Smooth muscle cell (in vitro differentiated cells): ENCODE data around the gene PLD1. TPM values are rescaled to one million over a fixed set of nuclear protein-coding genes. Genes with fewer than 3 reads are reported as not detected.

Experiments used
- DNase-seq: peaks from one replicate; lab custom pipeline; 2025; ENCODE audit not compliant: unreplicated experiment; lab: John Stamatoyannopoulos, UW
- H2AFZ ChIP-seq: fragments of 200-600 bp; sonication (generic); 2 replicates; pipeline ENCODE4 v1.6.0; 2016; ENCODE audit warnings: antibody characterized with exemption, low read depth, mild to moderate bottlenecking
- H3F3A ChIP-seq: fragments of 200-600 bp; sonication (generic); 2 replicates; pipeline ENCODE4 v1.6.0; 2017; ENCODE audit warnings: antibody characterized with exemption, low read depth
- H3K27ac ChIP-seq: fragments of 200-600 bp; sonication (generic); 2 replicates; pipeline ENCODE4 v1.5.1; 2016; ENCODE audit warnings: low read depth, mild to moderate bottlenecking
- H3K27me3 ChIP-seq: fragments of 200-600 bp; sonication (generic); 2 replicates; pipeline ENCODE4 v1.6.1; 2016; ENCODE audit warnings: low read depth, mild to moderate bottlenecking
- H3K36me3 ChIP-seq: fragments of 200-600 bp; sonication (generic); 2 replicates; pipeline ENCODE4 v1.5.1; 2016; ENCODE audit warnings: low read depth
- H3K4me1 ChIP-seq: fragments of 200-600 bp; sonication (generic); 2 replicates; pipeline ENCODE4 v1.5.1; 2016; ENCODE audit warnings: low read depth
- H3K4me2 ChIP-seq: fragments of 200-600 bp; sonication (generic); 2 replicates; pipeline ENCODE4 v1.6.0; 2016; ENCODE audit warnings: mild to moderate bottlenecking
- H3K4me3 ChIP-seq: fragments of 200-600 bp; sonication (generic); 2 replicates; pipeline ENCODE4 v1.5.1; 2016; ENCODE audit warnings: mild to moderate bottlenecking
- H3K79me2 ChIP-seq: fragments of 200-600 bp; sonication (generic); 2 replicates; pipeline ENCODE4 v1.6.0; 2016; ENCODE audit warnings: low read depth, mild to moderate bottlenecking
- H3K9ac ChIP-seq: fragments of 200-600 bp; sonication (generic); 2 replicates; pipeline ENCODE4 v1.6.0; 2016; ENCODE audit warnings: low read depth
- H3K9me3 ChIP-seq: fragments of 200-600 bp; sonication (generic); replicated peaks from 2 replicates; pipeline ENCODE4 v1.5.1; 2016; ENCODE audit warnings: low read depth
- H4K20me1 ChIP-seq: fragments of 200-600 bp; sonication (generic); 2 replicates; pipeline ENCODE4 v1.6.0; 2016; ENCODE audit warnings: low read depth
- WGBS: methylation state at CpG from one replicate; pipeline ENCODE4 v1.1.7; 2016; ENCODE audit warnings: low lambda C conversion rate; 5-methylcytosine and 5-hydroxymethylcytosine counted together
- polyA plus RNA-seq: library from polyadenylated mRNA; unstranded; fragments of >200 nt; fragmentation: Nextera tagmentation; extraction: Ambion mirVana; gene quantifications from 2 replicates; pipeline ENCODE4 v1.2.1, GENCODE V29; 2016
- total RNA-seq: library from RNA; depleted of rRNA; stranded (reverse); fragments of >200 nt; gene quantifications from 2 replicates; pipeline ENCODE4 v1.2.3, GENCODE V29; 2014
- TF ChIP-seq, protein P1 (sequence below): fragments of 200-600 bp; sonication (generic); IDR thresholded peaks from 2 replicates; pipeline ENCODE4 v1.5.1; 2017; ENCODE audit warnings: borderline replicate concordance, mild to moderate bottlenecking, antibody characterized with exemption; ENCODE audit not compliant: insufficient read depth, poor library complexity, severe bottlenecking

PLD1 gene
- total and polyA plus RNA-seq, 2 experiments from 2014 or later: 15.2 to 36.1 TPM

DNA sequence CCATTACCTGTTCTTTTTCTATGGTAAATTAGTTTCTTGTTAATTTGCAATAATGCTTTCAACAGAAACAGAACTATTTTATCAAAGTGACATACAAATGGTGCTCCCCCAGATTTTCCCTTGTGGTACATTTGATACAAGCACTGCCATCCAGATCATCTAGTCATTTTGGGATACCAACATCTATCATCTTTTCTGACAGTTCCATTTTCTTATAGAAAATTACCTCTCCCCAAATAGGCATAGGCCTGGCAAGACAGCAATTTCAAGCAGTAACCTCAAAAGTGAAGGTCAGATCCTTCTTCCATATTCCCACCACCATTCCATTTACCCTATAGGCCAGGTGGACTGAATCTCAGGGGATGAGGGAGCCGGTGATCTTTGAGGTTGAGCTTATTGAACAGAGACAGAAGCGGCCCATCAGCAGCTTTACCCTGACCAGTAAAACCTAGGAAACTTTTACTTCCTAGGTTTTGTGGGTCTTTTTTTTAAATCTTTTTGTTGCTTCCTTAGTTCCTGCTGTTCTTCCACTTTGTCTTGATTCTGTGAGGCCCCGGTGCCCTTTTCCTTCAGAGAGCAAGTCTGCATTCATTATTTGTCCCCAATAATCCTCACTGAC, 3.1 kb upstream of the PLD1 start:
- peak overlapping the region; percentile 95 for H3K27ac ChIP-seq
- H3K9ac ChIP-seq: no peak overlapping the region
- H3K9me3 ChIP-seq: no peaks in the 10 kb centered on the region
- no peak overlapping the region for H2AFZ ChIP-seq
- H3K27me3 ChIP-seq: no peaks in the 10 kb centered on the region
- no peak for DNase-seq
- no peaks in the 10 kb centered on the region for H4K20me1 ChIP-seq
- H3F3A ChIP-seq: peaks cover 13% of the 10 kb centered on the region
- no peak overlapping the region for H3K4me3 ChIP-seq
- 96% methylated on average over 3 of the region's 3 CpGs for WGBS
- no peaks in the 10 kb centered on the region for H3K4me1 ChIP-seq
- TF ChIP-seq, protein P1, sequence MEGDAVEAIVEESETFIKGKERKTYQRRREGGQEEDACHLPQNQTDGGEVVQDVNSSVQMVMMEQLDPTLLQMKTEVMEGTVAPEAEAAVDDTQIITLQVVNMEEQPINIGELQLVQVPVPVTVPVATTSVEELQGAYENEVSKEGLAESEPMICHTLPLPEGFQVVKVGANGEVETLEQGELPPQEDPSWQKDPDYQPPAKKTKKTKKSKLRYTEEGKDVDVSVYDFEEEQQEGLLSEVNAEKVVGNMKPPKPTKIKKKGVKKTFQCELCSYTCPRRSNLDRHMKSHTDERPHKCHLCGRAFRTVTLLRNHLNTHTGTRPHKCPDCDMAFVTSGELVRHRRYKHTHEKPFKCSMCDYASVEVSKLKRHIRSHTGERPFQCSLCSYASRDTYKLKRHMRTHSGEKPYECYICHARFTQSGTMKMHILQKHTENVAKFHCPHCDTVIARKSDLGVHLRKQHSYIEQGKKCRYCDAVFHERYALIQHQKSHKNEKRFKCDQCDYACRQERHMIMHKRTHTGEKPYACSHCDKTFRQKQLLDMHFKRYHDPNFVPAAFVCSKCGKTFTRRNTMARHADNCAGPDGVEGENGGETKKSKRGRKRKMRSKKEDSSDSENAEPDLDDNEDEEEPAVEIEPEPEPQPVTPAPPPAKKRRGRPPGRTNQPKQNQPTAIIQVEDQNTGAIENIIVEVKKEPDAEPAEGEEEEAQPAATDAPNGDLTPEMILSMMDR: no peak
- no peak overlapping the region for H3K4me2 ChIP-seq
- peaks cover 3% of the 10 kb centered on the region for H3K79me2 ChIP-seq
- H3K36me3 ChIP-seq: no peaks in the 10 kb centered on the region

DNA sequence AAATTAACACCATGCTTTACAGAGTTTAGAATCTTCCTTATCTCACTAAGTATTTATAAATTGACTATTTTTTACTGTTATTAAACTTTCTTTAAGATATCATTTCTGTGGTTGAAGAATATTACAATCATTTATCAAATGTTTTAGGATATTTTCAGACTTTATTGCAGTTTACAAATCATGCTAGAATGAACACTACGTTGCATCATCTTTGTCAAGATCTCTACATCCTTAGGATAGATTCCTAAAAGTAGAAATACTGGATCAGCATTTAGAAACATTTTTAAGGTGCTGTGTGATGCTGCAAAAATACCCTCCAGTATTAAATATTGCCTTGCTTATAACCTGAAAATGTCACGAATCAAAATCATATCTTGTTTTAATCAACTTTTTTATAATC, 2.5 kb upstream of the PLD1 start:
- H2AFZ ChIP-seq: no peak overlapping the region
- no peaks in the 10 kb centered on the region for H3K9me3 ChIP-seq
- no peak overlapping the region for H3K4me2 ChIP-seq
- 76% methylated on average over 2 of the region's 2 CpGs for WGBS
- peak overlapping the region; percentile 95 for H3K27ac ChIP-seq
- DNase-seq: no peak
- H3K27me3 ChIP-seq: no peaks in the 10 kb centered on the region
- no peaks in the 10 kb centered on the region for H3K4me1 ChIP-seq
- no peak overlapping the region for H3K9ac ChIP-seq
- H3K4me3 ChIP-seq: no peak overlapping the region
- peaks cover 8% of the 10 kb centered on the region for H3K79me2 ChIP-seq
- H4K20me1 ChIP-seq: no peaks in the 10 kb centered on the region
- H3K36me3 ChIP-seq: no peaks in the 10 kb centered on the region
- TF ChIP-seq, protein P1: no peak
- H3F3A ChIP-seq: peaks cover 13% of the 10 kb centered on the region

DNA sequence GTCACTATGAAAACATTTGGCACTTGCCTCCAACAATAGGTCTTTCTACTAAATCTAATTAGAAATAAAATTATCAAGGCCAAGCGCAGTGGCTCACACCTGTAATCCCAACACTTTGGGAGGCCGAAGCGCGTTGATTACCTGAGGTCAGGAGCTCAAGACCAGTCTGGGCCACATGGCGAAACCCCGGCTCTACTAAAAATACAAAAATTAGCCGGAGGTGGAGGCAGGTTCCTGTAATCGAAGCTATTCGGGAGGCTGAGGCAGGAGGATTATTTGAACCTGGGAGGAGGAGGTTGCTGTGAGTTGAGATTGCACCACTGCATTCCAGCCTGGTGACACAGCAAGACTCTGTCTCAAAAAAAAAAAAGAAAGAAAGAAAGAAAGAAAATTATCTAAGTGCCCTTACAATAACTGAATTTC, 1.6 kb upstream of the PLD1 start:
- Histone ChIP-seq H3K27me3 (no peaks in the 10 kb centered on the region), H3K79me2 (peaks cover 17% of the 10 kb centered on the region), H3K4me2 (peak overlapping the region; percentile 16), H3K9me3 (no peaks in the 10 kb centered on the region), H3K36me3 (no peaks in the 10 kb centered on the region), H3K4me3 (no peak overlapping the region), H2AFZ (no peak overlapping the region), H4K20me1 (no peaks in the 10 kb centered on the region), H3K9ac (peak overlapping the region; percentile 14), H3F3A (peaks cover 13% of the 10 kb centered on the region), H3K4me1 (no peaks in the 10 kb centered on the region), H3K27ac (peak overlapping the region; percentile 95)
- DNase-seq: no peak
- TF ChIP-seq, protein P1: no peak
- 77% methylated on average over 9 of the region's 9 CpGs for WGBS

DNA sequence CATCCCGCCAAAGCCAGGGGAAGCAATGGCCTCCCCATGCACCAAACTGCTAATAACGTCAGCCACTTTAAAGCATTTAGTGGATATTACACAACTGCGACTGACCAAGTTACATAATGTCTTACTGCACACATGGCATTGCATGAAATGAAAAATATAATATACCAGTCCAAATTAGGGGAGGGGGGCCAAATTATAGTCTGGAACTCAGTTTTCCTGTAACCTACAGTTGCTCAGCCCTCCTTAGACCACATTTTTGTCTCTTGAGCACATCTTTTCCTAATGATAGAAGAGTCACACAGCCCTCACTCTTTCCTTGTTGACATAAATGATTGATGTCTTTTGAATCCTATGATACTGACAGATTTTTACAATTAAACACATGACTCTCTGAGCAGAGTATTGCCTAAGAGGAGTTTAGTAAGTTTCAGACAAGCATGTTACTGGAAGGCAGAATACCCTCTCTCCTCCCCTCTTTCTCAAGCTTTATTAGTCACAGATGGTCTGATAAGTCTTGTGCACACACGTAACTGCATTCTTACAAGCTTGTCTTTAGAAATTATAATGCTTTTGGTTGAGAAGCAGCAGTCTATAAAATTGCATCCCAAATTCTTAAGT, 1.1 kb upstream of the PLD1 start:
- no peaks in the 10 kb centered on the region for H4K20me1 ChIP-seq
- no peaks in the 10 kb centered on the region for H3K9me3 ChIP-seq
- H3K79me2 ChIP-seq: peaks cover 18% of the 10 kb centered on the region
- 19% methylated on average over 4 of the region's 4 CpGs for WGBS
- peak overlapping the region; percentile 95 for H3K27ac ChIP-seq
- no peaks in the 10 kb centered on the region for H3K27me3 ChIP-seq
- no peak for DNase-seq
- H3K9ac ChIP-seq: peak overlapping the region; percentile 90
- H3K36me3 ChIP-seq: no peaks in the 10 kb centered on the region
- peaks cover 8% of the 10 kb centered on the region for H3F3A ChIP-seq
- TF ChIP-seq, protein P1: no peak
- H3K4me3 ChIP-seq: peak overlapping the region; percentile 66
- peak overlapping the region; percentile 83 for H3K4me2 ChIP-seq
- no peak overlapping the region for H2AFZ ChIP-seq
- no peaks in the 10 kb centered on the region for H3K4me1 ChIP-seq
